Hematopoietic multipotent progenitor cell treated with erythropoietin and hydrocortisone succinate and interleukin-3 and kit ligand, for 8 days (in vitro differentiated cells): ENCODE measurements around the gene CABLES2.

Source experiments
- DNase-seq: peaks from one replicate; pipeline ENCODE4 v3.0.0-alpha.2; 2015

The CABLES2 gene

DNA sequence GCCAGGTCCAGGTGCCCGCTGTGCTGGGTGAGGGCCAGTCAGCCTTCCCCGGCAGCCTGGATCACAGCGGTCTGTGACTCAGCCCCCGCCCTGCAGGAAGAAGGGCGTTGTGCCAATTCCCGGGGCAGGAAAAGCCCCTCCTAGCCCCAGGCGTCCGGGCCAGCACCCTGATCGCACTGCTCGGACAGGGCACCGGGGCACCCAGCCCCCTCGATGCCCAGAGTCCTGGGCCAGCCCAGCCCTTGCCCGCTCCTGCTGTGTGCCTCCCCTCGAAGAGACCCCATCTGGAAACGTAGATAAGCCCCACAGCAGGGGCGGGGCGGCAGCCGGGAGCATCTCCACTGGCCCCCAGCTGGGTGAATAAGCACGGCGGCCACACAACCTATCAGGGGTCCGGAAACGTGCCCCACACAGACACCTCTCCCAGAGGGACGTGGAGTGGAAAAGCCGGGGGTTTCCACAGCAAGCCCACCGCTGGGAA lies 49.9 kb downstream of the CABLES2 start:
- DNase-seq: peak; percentile 92

DNA sequence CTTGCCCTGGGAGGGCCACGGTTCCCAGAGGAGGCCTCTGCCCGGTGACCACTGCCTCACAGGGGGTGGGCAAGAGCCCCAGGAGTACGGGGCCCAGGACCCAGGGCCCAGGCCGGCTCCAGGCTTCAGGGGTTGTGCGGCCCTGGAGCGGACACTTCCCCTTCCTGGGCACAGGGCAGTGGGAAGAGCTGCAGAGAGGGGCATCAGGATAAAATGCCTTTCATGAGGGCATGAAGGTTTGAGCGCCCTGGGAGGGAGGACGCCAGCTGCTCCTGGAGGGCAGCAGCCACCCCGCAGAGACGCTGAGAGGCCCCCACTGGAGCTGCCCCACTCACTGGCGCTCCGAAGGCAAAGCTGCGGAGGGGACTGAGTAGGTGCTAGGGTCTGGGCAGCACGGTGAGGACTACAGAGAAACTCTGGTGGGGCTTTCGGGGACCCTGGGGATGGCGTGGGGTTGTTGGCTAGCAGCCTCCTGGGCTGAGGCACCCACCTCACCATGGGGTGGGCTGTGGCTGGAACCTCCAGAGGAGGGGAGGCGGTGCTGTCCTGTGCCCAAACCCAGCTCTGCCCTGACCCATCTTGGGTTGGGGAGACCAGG lies 50.4 kb downstream of the CABLES2 start:
- no peak for DNase-seq

GRCh38 chr20:62355878-62356588 lies 51.1 kb downstream of the CABLES2 start:
- DNase-seq: no peak

DNA sequence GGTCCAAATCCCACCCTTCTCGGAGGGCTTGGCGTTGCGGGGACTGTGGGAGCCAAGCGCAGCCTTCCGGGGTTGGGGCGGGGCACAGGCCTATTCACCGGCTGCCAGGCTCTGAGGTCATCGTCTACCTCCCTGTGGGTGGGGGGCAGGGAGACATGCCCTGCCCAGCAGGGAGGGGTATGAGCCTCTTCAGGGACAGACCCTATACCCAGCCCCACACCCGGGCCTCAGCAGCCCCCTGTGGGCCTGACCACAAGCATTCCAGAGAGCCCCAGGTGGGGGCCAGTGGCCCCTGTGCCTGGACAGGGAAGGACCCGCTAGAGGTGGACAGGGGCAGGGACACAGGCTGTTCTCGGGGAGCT lies 51.6 kb downstream of the CABLES2 start:
- no peak for DNase-seq

GRCh38 chr20:62354811-62355341 lies 52.2 kb downstream of the CABLES2 start:
- DNase-seq: no peak

DNA sequence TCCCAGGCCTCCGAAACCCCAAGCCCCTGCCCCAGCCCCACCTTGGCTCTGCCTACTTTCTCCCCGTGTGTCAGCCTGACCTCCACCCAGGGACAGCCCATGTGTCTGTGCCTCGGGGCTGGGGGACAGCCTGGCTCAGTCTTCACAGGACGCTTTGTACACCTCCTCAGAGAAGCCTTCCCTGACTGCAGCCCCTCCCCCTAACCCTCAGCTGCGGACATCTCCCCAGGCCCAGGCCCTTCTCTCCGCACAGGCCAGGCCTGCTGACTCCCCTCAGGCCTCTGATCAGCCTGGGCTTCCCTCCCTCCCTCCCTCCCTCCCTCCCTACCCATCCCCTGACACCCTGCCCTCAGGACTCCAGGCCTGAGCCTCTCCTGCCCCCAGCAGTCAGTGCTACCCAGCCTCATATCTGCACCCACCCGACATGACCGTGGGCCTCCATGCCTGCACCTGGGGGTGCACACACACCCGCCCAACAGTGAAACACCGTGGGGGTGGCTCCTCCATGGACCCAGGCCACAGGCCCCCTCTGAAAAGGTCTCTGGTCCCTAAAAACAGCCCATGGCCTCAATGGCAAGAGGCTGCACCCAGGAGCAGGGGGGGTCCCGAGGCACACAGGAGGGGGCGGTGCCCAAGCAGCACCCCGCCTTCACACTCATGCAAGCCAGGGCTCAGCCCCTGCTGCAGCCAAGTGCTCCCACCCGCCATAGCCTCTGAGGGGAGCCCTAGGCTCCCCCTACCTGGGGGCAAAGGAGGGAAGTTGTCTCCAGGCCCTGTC lies 52.9 kb downstream of the CABLES2 start:
- no peak for DNase-seq

DNA sequence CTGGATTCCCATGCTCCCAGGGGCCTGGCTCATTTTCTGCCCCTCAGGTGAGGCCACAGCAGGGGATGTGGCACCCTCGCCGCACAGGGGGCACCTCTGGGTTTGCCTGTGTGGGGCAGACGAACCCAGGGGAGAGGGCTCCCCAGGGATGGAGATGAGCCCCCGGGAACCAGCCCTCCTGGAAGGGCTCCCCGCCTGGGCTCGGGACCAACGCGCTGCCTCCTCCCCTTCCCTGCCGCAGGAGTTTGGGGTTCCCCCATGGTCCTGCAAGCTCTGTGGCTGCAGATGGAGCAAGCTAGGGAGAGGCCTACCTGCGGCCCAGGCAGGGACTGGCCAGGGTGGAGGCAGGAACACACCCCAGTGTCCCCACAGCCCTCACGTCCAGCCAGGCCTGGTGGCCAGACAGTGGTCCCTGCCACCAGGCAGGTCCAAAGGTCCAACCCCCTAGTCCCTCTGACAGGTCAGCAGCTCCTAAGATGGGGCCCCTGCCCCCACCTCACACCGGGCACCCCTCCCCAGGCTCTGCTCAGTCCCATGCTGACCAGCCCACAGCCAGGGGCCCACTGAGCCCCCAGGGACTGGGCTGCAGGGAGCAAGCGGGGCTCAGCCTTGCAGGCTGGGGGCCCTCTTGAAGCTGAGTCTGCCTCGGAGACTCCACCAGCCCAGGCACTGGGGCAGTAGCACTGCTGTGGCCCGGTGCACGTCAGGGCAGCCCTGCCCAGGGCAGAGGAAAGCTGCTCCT lies 53.6 kb downstream of the CABLES2 start:
- DNase-seq: no peak

GRCh38 chr20:62352402-62353288 lies 54.4 kb downstream of the CABLES2 start:
- no peak for DNase-seq

GRCh38 chr20:62351469-62352401 lies 55.4 kb downstream of the CABLES2 start:
- DNase-seq: no peak

DNA sequence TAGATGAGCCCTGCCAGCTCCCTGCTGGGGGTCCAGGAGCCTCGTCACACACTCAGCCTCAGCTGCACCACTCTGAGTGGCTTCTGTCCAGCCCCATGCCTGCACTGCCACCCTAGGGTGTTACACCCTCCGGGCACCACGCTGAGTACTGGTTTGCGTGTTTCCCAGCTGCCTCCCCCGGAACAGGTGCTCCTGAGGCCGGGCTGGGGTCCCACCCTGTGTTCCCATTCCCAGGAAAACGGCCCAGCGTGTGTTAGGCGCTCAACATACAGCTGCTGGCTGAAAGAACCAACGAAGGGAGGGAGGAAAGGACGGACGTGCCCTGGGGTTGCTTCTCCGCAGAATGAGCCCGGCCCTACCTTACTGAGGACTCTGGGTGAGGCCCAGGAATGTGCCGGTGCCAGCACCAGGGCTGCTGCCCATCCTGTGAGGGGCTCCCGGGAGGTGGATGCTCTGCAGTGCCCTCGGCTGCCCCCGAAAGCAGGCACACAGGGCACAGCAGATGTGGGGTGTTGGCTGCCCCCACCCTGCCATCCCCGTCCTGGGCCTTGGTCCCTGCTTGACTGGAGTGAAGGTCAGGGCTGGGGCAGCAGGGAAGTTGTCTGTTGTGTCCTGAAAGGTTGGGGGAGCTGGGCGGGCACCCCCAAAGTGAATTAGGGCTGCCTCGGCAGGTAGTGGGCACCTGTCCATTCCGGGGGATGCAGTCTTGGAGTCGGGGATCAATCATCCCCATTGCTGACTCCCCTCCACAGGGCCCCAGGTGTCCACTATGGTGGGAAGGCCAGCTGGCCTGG lies 56.3 kb downstream of the CABLES2 start:
- DNase-seq: no peak

GRCh38 chr20:62350098-62350628 lies 56.9 kb downstream of the CABLES2 start:
- no peak for DNase-seq

DNA sequence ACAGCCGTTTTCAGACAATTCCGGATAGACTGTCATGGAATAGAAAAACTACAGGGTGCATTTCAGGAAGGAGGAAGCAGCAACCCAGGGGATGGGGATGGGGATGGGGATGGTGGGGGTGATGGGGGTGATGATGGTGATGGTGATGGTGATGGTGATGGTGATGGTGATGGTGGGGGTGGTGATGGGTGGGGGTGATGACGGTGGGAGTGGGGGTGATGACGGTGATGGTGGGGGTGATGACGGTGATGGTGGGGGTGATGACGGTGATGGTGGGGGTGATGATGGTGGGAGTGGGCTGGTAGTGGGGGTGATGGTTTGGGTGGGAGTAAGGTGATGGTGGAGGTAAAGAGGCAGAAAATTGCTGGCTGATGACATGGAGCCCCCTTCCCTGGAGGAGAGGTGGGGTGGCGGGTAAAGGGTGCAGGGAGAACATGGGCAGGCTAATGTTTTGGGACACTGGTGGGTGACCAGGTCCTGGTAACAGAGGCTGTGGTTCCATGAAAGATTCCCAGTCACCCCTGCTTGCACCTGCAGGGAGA lies 57.5 kb downstream of the CABLES2 start:
- DNase-seq: no peak

DNA sequence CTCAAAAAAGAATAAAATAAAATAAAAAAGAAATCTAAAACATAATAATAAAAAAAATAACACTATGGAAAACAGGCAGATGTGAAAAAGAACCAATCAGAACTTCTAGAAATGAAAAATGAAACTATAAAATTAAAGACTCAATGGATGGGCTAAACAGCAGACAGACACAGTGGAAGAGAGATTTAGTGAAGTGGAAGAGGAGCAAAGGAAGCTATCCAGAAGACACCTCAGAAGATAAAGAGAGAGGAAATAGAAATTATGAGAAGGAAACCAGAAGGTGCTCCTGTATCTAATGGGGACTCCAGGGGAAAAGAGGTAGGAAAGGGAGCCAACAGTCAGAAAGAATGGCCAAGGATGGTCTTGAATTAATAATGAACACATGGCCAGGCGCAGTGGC lies 58.5 kb downstream of the CABLES2 start:
- DNase-seq: no peak

DNA sequence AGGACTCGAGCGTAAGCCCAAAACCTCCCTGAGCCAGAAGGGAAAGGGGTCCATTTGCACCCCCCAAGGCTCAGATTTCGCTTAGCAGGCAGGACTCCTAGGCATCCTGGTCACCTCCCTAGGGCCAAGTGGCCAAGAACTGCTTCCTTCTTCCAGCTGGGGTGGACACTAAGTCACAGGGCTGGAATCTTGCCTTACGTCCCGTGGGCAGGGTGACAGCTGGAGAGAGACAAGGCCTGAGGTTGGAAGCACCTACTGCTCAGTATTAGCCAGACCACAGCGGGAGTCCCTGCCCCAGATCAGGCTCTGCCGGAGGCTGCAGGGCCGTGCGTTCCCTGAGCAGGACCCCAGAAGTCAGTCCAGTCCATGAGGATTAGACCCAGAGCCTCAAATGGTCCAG lies 59.6 kb downstream of the CABLES2 start:
- DNase-seq: no peak

GRCh38 chr20:62347151-62347404 lies 60.0 kb downstream of the CABLES2 start:
- no peak for DNase-seq

- no peak for DNase-seq
Measured at GRCh38 chr20:62346398-62347150, 60.5 kb downstream of the CABLES2 start.

GRCh38 chr20:62345681-62346370 lies 61.3 kb downstream of the CABLES2 start:
- no peak for DNase-seq

GRCh38 chr20:62344782-62345181 lies 62.3 kb downstream of the CABLES2 start:
- no peak for DNase-seq
